GM23338 (cell line): Measurements from ENCODE around the gene FAM53A. TPM values are rescaled to one million over a fixed set of nuclear protein-coding genes. Genes with fewer than 3 reads are reported as not detected.

Source experiments
- CREB1 ChIP-seq: fragments of 250-450 bp; sonication (Bioruptor Pico); IDR thresholded peaks from 2 replicates; pipeline ENCODE4 v1.5.0; 2020; ENCODE audit warnings: low read depth, mild to moderate bottlenecking, moderate library complexity
- EZH2 ChIP-seq: fragments of 200-600 bp; sonication (generic); IDR thresholded peaks from one replicate; pipeline ENCODE4 v1.8.0; 2017; ENCODE audit warnings: antibody characterized with exemption, mild to moderate bottlenecking, low read depth; ENCODE audit not compliant: unreplicated experiment
- JUNB ChIP-seq: IDR thresholded peaks from one replicate; pipeline ENCODE4 v1.6.1; 2016; ENCODE audit warnings: antibody characterized with exemption; ENCODE audit not compliant: unreplicated experiment
- NANOG ChIP-seq: IDR thresholded peaks from 2 replicates; pipeline ENCODE4 v1.6.1; 2016; ENCODE audit warnings: antibody characterized with exemption, borderline replicate concordance
- ZNF331 ChIP-seq: fragments of 250-450 bp; sonication (Bioruptor Pico); IDR thresholded peaks from 2 replicates; pipeline ENCODE4 v1.5.0; 2020; ENCODE audit warnings: low read depth, mild to moderate bottlenecking, moderate library complexity
- polyA plus RNA-seq: library from polyadenylated mRNA; unstranded; fragments of >200 nt; fragmentation: Nextera tagmentation; extraction: Ambion mirVana; gene quantifications from 2 replicates; pipeline ENCODE4 v1.2.1, GENCODE V29; 2016
- total RNA-seq: library from RNA; depleted of rRNA; stranded (reverse); fragments of >200 nt; shearing (Covaris generic); gene quantifications from 2 replicates; pipeline ENCODE4 v1.2.3, GENCODE V29; 2014
- TF ChIP-seq, protein P1 (sequence below): fragments of 250-450 bp; sonication (Bioruptor Pico); IDR thresholded peaks from 2 replicates; pipeline ENCODE4 v1.5.0; 2020; ENCODE audit warnings: mild to moderate bottlenecking, moderate library complexity
- TF ChIP-seq, protein P2 (sequence below): IDR thresholded peaks from one replicate; pipeline ENCODE4 v1.6.1; 2018; ENCODE audit warnings: antibody characterized with exemption; ENCODE audit not compliant: unreplicated experiment

Gene FAM53A
- total and polyA plus RNA-seq, 2 experiments from 2014 or later, result 1.1 to 3.1 TPM

- TF ChIP-seq, protein P1, sequence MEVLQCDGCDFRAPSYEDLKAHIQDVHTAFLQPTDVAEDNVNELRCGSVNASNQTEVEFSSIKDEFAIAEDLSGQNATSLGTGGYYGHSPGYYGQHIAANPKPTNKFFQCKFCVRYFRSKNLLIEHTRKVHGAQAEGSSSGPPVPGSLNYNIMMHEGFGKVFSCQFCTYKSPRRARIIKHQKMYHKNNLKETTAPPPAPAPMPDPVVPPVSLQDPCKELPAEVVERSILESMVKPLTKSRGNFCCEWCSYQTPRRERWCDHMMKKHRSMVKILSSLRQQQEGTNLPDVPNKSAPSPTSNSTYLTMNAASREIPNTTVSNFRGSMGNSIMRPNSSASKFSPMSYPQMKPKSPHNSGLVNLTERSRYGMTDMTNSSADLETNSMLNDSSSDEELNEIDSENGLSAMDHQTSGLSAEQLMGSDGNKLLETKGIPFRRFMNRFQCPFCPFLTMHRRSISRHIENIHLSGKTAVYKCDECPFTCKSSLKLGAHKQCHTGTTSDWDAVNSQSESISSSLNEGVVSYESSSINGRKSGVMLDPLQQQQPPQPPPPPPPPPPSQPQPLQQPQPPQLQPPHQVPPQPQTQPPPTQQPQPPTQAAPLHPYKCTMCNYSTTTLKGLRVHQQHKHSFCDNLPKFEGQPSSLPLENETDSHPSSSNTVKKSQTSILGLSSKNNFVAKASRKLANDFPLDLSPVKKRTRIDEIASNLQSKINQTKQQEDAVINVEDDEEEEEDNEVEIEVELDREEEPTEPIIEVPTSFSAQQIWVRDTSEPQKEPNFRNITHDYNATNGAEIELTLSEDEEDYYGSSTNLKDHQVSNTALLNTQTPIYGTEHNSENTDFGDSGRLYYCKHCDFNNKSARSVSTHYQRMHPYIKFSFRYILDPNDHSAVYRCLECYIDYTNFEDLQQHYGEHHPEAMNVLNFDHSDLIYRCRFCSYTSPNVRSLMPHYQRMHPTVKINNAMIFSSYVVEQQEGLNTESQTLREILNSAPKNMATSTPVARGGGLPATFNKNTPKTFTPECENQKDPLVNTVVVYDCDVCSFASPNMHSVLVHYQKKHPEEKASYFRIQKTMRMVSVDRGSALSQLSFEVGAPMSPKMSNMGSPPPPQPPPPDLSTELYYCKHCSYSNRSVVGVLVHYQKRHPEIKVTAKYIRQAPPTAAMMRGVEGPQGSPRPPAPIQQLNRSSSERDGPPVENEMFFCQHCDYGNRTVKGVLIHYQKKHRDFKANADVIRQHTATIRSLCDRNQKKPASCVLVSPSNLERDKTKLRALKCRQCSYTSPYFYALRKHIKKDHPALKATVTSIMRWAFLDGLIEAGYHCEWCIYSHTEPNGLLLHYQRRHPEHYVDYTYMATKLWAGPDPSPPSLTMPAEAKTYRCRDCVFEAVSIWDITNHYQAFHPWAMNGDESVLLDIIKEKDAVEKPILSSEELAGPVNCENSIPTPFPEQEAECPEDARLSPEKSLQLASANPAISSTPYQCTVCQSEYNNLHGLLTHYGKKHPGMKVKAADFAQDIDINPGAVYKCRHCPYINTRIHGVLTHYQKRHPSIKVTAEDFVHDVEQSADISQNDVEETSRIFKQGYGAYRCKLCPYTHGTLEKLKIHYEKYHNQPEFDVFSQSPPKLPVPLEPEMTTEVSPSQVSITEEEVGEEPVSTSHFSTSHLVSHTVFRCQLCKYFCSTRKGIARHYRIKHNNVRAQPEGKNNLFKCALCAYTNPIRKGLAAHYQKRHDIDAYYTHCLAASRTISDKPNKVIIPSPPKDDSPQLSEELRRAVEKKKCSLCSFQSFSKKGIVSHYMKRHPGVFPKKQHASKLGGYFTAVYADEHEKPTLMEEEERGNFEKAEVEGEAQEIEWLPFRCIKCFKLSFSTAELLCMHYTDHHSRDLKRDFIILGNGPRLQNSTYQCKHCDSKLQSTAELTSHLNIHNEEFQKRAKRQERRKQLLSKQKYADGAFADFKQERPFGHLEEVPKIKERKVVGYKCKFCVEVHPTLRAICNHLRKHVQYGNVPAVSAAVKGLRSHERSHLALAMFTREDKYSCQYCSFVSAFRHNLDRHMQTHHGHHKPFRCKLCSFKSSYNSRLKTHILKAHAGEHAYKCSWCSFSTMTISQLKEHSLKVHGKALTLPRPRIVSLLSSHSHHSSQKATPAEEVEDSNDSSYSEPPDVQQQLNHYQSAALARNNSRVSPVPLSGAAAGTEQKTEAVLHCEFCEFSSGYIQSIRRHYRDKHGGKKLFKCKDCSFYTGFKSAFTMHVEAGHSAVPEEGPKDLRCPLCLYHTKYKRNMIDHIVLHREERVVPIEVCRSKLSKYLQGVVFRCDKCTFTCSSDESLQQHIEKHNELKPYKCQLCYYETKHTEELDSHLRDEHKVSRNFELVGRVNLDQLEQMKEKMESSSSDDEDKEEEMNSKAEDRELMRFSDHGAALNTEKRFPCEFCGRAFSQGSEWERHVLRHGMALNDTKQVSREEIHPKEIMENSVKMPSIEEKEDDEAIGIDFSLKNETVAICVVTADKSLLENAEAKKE (CRISPR knock-in tag), result no peak
- TF ChIP-seq EZH2 (no peak), JUNB (no peak), NANOG (no peak), CREB1 (CRISPR knock-in tag) (no peak), ZNF331 (no peak)
- TF ChIP-seq, protein P2, sequence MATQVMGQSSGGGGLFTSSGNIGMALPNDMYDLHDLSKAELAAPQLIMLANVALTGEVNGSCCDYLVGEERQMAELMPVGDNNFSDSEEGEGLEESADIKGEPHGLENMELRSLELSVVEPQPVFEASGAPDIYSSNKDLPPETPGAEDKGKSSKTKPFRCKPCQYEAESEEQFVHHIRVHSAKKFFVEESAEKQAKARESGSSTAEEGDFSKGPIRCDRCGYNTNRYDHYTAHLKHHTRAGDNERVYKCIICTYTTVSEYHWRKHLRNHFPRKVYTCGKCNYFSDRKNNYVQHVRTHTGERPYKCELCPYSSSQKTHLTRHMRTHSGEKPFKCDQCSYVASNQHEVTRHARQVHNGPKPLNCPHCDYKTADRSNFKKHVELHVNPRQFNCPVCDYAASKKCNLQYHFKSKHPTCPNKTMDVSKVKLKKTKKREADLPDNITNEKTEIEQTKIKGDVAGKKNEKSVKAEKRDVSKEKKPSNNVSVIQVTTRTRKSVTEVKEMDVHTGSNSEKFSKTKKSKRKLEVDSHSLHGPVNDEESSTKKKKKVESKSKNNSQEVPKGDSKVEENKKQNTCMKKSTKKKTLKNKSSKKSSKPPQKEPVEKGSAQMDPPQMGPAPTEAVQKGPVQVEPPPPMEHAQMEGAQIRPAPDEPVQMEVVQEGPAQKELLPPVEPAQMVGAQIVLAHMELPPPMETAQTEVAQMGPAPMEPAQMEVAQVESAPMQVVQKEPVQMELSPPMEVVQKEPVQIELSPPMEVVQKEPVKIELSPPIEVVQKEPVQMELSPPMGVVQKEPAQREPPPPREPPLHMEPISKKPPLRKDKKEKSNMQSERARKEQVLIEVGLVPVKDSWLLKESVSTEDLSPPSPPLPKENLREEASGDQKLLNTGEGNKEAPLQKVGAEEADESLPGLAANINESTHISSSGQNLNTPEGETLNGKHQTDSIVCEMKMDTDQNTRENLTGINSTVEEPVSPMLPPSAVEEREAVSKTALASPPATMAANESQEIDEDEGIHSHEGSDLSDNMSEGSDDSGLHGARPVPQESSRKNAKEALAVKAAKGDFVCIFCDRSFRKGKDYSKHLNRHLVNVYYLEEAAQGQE, result no peak
Measured at GRCh38 chr4:1706358-1706757, 22.2 kb upstream of the FAM53A start (continued).
